Measurements from ENCODE around the gene NPY5R. TPM values are rescaled to one million over a fixed set of nuclear protein-coding genes. Genes with fewer than 3 reads are reported as not detected.

The NPY5R gene
- not detected for total RNA-seq

GRCh38 chr4:163343604-163344146 lies at the start of gene NPY5R:
TSS of gene NPY5R (plus strand) at chr4:163343892. CDS start at chr4:163350274, 6,382 bp downstream.
- Histone ChIP-seq H3K36me3 (no peaks in the 10 kb centered on the region), H3K4me3 (peak within 1 kb of the TSS; percentile 39 to 51 (median 45)), H3K27me3 (peaks cover 21 to 43% (median 25%) of the 10 kb centered on the region in 3 donors), H3K9me3 (no peaks in the 10 kb centered on the region), H3K27ac (peak within 1 kb of the TSS in 2 of 4 donors; percentile 46 to 48), H3K4me1 (peaks cover 5 to 6% of the 10 kb centered on the region in 2 donors)
- TF ChIP-seq CTCF (IDR thresholded peaks at IDR 0.05 in 4 of 5, conservative IDR thresholded peaks at IDR 0.05 in 1 of 5), result no peak
- intact Hi-C loops (cut with DNase I; ENCODE audit: low total_unique reads) (no loop called here), in situ Hi-C loops (cut with MboI; ENCODE audit: low sequenced_read_pairs in 4 of 4) (loop anchor here in 3 of 4 donors (25.0 kb wide), 2 partner anchors 231 to 856 kb away; no protein-coding TSS in a partner anchor)
- no peak for DNase-seq
- no peak for ATAC-seq

DNA sequence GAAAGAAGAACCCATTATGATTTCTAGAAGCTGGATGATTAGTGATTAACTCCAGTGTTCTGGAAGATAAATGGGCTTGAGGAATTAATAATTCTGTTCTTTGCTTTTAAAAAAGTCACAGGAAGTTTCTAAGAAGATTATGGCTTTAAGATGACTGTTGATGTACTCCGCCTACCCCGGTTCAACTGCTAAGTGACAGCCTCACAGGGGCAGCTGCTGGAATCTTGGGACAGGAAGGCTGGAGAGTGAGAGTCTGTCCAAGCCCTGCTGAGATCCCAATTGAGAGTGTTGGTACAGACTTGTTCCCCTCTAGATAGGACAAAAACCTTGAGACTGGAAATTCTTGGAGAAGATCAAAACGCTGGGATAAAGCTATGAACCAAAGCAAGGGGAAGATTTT lies 48.6 kb upstream of the NPY5R start:
- H3K4me3 ChIP-seq, result no peak overlapping the region
- no peaks in the 10 kb centered on the region for H3K27me3 ChIP-seq
- ATAC-seq, result no peak
- in situ Hi-C loops (cut with MboI; ENCODE audit: low sequenced_read_pairs in 4 of 4), result no loop called here
- H3K4me1 ChIP-seq, result no peaks in the 10 kb centered on the region
- no peaks in the 10 kb centered on the region for H3K36me3 ChIP-seq
- no peaks in the 10 kb centered on the region for H3K9me3 ChIP-seq
- no peak for DNase-seq
- H3K27ac ChIP-seq, result no peak overlapping the region
- intact Hi-C loops (cut with DNase I; ENCODE audit: low total_unique reads), result no loop called here
- no peak for TF ChIP-seq POLR2A (IDR thresholded peaks at IDR 0.05)
- no peak for TF ChIP-seq CTCF (IDR thresholded peaks at IDR 0.05 in 4 of 5, conservative IDR thresholded peaks at IDR 0.05 in 1 of 5)

DNA sequence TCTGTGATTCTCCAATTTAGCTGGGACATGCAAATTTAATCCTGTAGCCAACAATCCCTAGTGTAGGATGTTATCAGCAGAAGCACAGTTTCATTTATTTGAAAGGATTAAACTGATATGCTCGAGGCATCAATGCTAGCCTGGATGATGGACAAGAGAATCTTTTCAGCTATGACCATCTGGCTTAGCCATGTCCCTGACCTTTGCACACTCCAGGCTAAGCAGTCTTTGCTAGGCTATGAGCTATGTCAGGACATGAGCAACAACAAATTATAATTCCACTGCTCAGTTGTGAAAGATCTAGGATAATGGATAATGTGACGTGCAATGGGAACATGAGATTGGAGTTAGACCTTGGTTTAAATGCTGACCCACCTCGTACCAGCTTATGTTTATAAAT lies 43.2 kb upstream of the NPY5R start:
- in situ Hi-C loops (cut with MboI; ENCODE audit: low sequenced_read_pairs in 4 of 4), result no loop called here
- H3K27me3 ChIP-seq, result no peaks in the 10 kb centered on the region
- intact Hi-C loops (cut with DNase I; ENCODE audit: low total_unique reads), result no loop called here
- DNase-seq (no peak), ATAC-seq (no peak)
- H3K36me3 ChIP-seq, result no peaks in the 10 kb centered on the region
- TF ChIP-seq CTCF (IDR thresholded peaks at IDR 0.05 in 4 of 5, conservative IDR thresholded peaks at IDR 0.05 in 1 of 5) (no peak), POLR2A (IDR thresholded peaks at IDR 0.05) (no peak)
- no peaks in the 10 kb centered on the region for H3K9me3 ChIP-seq
- no peak overlapping the region for H3K27ac ChIP-seq
- no peak overlapping the region for H3K4me3 ChIP-seq
- no peaks in the 10 kb centered on the region for H3K4me1 ChIP-seq

- Histone ChIP-seq H3K9me3 (no peaks in the 10 kb centered on the region), H3K4me1 (no peaks in the 10 kb centered on the region), H3K36me3 (no peaks in the 10 kb centered on the region), H3K27me3 (no peaks in the 10 kb centered on the region), H3K4me3 (no peak overlapping the region), H3K27ac (no peak overlapping the region)
- intact Hi-C loops (cut with DNase I; ENCODE audit: low total_unique reads) (no loop called here), in situ Hi-C loops (cut with MboI; ENCODE audit: low sequenced_read_pairs in 4 of 4) (no loop called here)
- no peak for ATAC-seq
- DNase-seq, result no peak
- no peak for TF ChIP-seq CTCF (IDR thresholded peaks at IDR 0.05 in 4 of 5, conservative IDR thresholded peaks at IDR 0.05 in 1 of 5)
- no peak for TF ChIP-seq POLR2A (IDR thresholded peaks at IDR 0.05)
Observed at GRCh38 chr4:163303069-163303468, 40.6 kb upstream of the NPY5R start.

DNA sequence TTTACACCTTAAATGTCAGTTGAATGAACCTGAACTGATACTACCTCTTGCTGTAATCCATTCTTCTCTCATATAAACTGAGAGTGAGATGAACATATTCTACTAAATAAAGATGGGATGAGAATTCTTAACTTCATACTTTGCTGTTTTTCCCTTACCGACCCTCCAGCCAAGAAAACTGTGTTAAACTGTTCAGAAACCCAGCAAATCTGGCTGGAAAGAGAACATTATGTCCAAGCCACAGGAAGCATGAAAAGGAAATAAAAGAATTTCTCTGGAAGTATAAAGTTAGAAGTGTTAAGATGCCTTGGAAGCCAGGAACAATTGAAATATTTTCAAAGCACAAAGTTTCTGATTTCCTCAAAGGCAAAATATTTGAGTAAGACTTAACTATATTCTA lies 34.2 kb upstream of the NPY5R start:
- no peak for TF ChIP-seq POLR2A (IDR thresholded peaks at IDR 0.05)
- TF ChIP-seq CTCF (IDR thresholded peaks at IDR 0.05 in 4 of 5, conservative IDR thresholded peaks at IDR 0.05 in 1 of 5), result no peak
- ATAC-seq (no peak), DNase-seq (no peak)
- Histone ChIP-seq H3K36me3 (no peaks in the 10 kb centered on the region), H3K27ac (no peak overlapping the region), H3K4me3 (no peak overlapping the region), H3K9me3 (no peaks in the 10 kb centered on the region), H3K4me1 (no peaks in the 10 kb centered on the region), H3K27me3 (no peaks in the 10 kb centered on the region)
- intact Hi-C loops (cut with DNase I; ENCODE audit: low total_unique reads) (no loop called here), in situ Hi-C loops (cut with MboI; ENCODE audit: low sequenced_read_pairs in 4 of 4) (no loop called here)
